HepG2 (cell line): ENCODE data around the gene SH2D3A. TPM values are rescaled to one million over a fixed set of nuclear protein-coding genes. Genes with fewer than 3 reads are reported as not detected.

Source experiments
- EEA1 ChIP-seq: sonication (generic); formaldehyde crosslinking; IDR thresholded peaks from 2 replicates; pipeline ENCODE4 v1.5.1; 2020; ENCODE audit warnings: mild to moderate bottlenecking, missing genetic modification reagents, borderline replicate concordance
- ETV5 ChIP-seq: IDR thresholded peaks from 2 replicates; pipeline ENCODE4 v1.6.1; 2018; ENCODE audit warnings: missing biosample characterization, missing genetic modification reagents, inconsistent platforms, borderline replicate concordance
- HDAC1 ChIP-seq: sonication (generic); formaldehyde crosslinking; IDR thresholded peaks from 2 replicates; pipeline ENCODE4 v1.5.1; 2020; ENCODE audit warnings: mild to moderate bottlenecking, missing genetic modification reagents
- HMGA1 ChIP-seq: sonication (generic); formaldehyde crosslinking; conservative IDR thresholded peaks from 2 replicates; pipeline ENCODE4 v1.4.0; 2020; ENCODE audit warnings: missing genetic modification reagents
- HNRNPUL1 ChIP-seq: fragments of 200-400 bp; formaldehyde crosslinking; IDR thresholded peaks from 2 replicates; pipeline ENCODE4 v1.6.1; 2017; ENCODE audit warnings: low read depth, mild to moderate bottlenecking, low read length, moderate library complexity
- KMT2A ChIP-seq: sonication (generic); formaldehyde crosslinking; IDR thresholded peaks from 2 replicates; pipeline ENCODE4 v1.4.0; 2020; ENCODE audit warnings: missing genetic modification reagents
- NFIC ChIP-seq: IDR thresholded peaks from 2 replicates; pipeline ENCODE4 v1.6.1; 2012; ENCODE audit warnings: mild to moderate bottlenecking, low read length, inconsistent platforms
- PAX8 ChIP-seq: sonication (generic); formaldehyde crosslinking; IDR thresholded peaks from 2 replicates; pipeline ENCODE4 v1.8.0; 2022; ENCODE audit warnings: mild to moderate bottlenecking, missing genetic modification reagents, borderline replicate concordance
- PITX1 ChIP-seq: sonication (generic); formaldehyde crosslinking; IDR thresholded peaks from 2 replicates; pipeline ENCODE4 v1.5.1; 2020; ENCODE audit warnings: mild to moderate bottlenecking, missing genetic modification reagents
- RFX5 ChIP-seq: IDR thresholded peaks from 2 replicates; pipeline ENCODE4 v1.6.1; 2011; ENCODE audit warnings: low read depth, low read length, improper control_type of control experiment
- SIN3A ChIP-seq: IDR thresholded peaks from 2 replicates; pipeline ENCODE4 v1.6.1; 2011; ENCODE audit warnings: low read depth, mild to moderate bottlenecking, control low read depth, low read length, borderline replicate concordance
- SMAD1 ChIP-seq: sonication (generic); formaldehyde crosslinking; IDR thresholded peaks from 2 replicates; pipeline ENCODE4 v1.4.0; 2020; ENCODE audit warnings: missing genetic modification reagents, low read depth, mild to moderate bottlenecking, borderline replicate concordance
- TBX3 ChIP-seq: fragments of 450-650 bp; IDR thresholded peaks from 2 replicates; pipeline ENCODE4 v1.6.1; 2017; ENCODE audit warnings: antibody characterized with exemption, mild to moderate bottlenecking, inconsistent platforms, borderline replicate concordance
- TFE3 ChIP-seq: IDR thresholded peaks from 2 replicates; pipeline ENCODE4 v1.6.1; 2016
- ZBTB42 ChIP-seq: sonication (generic); formaldehyde crosslinking; IDR thresholded peaks from 2 replicates; pipeline ENCODE4 v1.5.0; 2020; ENCODE audit warnings: mild to moderate bottlenecking, missing genetic modification reagents
- ZBTB43 ChIP-seq: sonication (generic); formaldehyde crosslinking; conservative IDR thresholded peaks from 2 replicates; pipeline ENCODE4 v1.4.0; 2020; ENCODE audit warnings: missing genetic modification reagents
- ZNF264 ChIP-seq: sonication (generic); formaldehyde crosslinking; IDR thresholded peaks from 2 replicates; pipeline ENCODE4 v1.4.0; 2020; ENCODE audit warnings: missing genetic modification reagents
- ZNF329 ChIP-seq: sonication (generic); formaldehyde crosslinking; IDR thresholded peaks from 2 replicates; pipeline ENCODE4 v1.9.0; 2021; ENCODE audit warnings: low read depth, mild to moderate bottlenecking, missing genetic modification reagents
- ZNF546 ChIP-seq: sonication (generic); formaldehyde crosslinking; conservative IDR thresholded peaks from 2 replicates; pipeline ENCODE4 v1.8.1; 2023; ENCODE audit warnings: mild to moderate bottlenecking, missing genetic modification reagents
- ZNF580 ChIP-seq: IDR thresholded peaks from 2 replicates; pipeline ENCODE4 v1.6.1; 2016; ENCODE audit warnings: low read depth, borderline replicate concordance
- ZNF687 ChIP-seq: sonication (generic); formaldehyde crosslinking; IDR thresholded peaks from 2 replicates; pipeline ENCODE4 v1.5.1; 2020; ENCODE audit warnings: mild to moderate bottlenecking, missing genetic modification reagents, moderate library complexity
- ZSCAN29 ChIP-seq: sonication (generic); formaldehyde crosslinking; conservative IDR thresholded peaks from 2 replicates; pipeline ENCODE4 v1.4.0; 2020; ENCODE audit warnings: mild to moderate bottlenecking, missing genetic modification reagents
- ZSCAN30 ChIP-seq: sonication (generic); formaldehyde crosslinking; IDR thresholded peaks from 2 replicates; pipeline ENCODE4 v1.5.0; 2020; ENCODE audit warnings: mild to moderate bottlenecking, missing genetic modification reagents
- polyA plus RNA-seq, 8 experiments: library from polyadenylated mRNA; depleted of rRNA in 3 of 8; stranded (reverse) in 7 of 8; unstranded in 1 of 8; fragments of >200 nt; fragmentation: Illumina TruSeq in 4 of 8; extraction: Trizol in 4 of 8; gene quantifications; 2 replicates each; pipeline versions ENCODE4 v1.2.1 to v1.2.3, GENCODE V29; 2011 to 2016; ENCODE audit warnings: low read depth in 4 of 8, missing spikeins in 1 of 8, mixed read lengths in 1 of 8; ENCODE audit not compliant: insufficient read depth in 1 of 8
- total RNA-seq, 5 experiments: library from RNA; depleted of rRNA; stranded (reverse); fragments of >200 nt; fragmentation: Illumina TruSeq; extraction: Trizol; gene quantifications; 2 replicates each; pipeline ENCODE4 v1.2.3, GENCODE V29; 2016; ENCODE audit warnings: low read depth in 1 of 5

Gene SH2D3A
- total and polyA plus RNA-seq, 2 of the 13 experiments (the other 11 are each of a cell fraction or from before 2014, with no cell fraction given): 1.0 to 2.2 TPM

GRCh38 chr19:6753178-6754031 lies 13.8 kb downstream of the SH2D3A start (continued):
- peak; percentile 94 for TF ChIP-seq ZNF687 (CRISPR knock-in tag)
- TF ChIP-seq PITX1: peak; percentile 38; the same call in 1 of the 2 replicates
- TF ChIP-seq SIN3A: peak; percentile 70; the same call in 1 of the 2 replicates
- no peak; the same call in 1 of the 2 replicates for TF ChIP-seq ZSCAN29 (CRISPR knock-in tag)
- TF ChIP-seq SMAD1 (CRISPR knock-in tag): no peak
- peak; percentile 73 for TF ChIP-seq KMT2A (CRISPR knock-in tag)
- peak; percentile 58; the same call in 1 of the 2 replicates for TF ChIP-seq ZBTB43 (CRISPR knock-in tag)
- peak; percentile 57 for TF ChIP-seq ETV5
- TF ChIP-seq HDAC1 (CRISPR knock-in tag): peak; percentile 81
- no peak for TF ChIP-seq RFX5
- no peak for TF ChIP-seq ZBTB42 (CRISPR knock-in tag)
- TF ChIP-seq ZSCAN30 (CRISPR knock-in tag): no peak
- TF ChIP-seq EEA1 (CRISPR knock-in tag): no peak
- TF ChIP-seq HNRNPUL1: no peak
- no peak for TF ChIP-seq NFIC
- peak; percentile 89 for TF ChIP-seq TBX3
- TF ChIP-seq HMGA1 (CRISPR knock-in tag): no peak
- 0 out of 2 replicates have a peak, but pooled peaks have one; percentile 22 for TF ChIP-seq ZNF546 (CRISPR knock-in tag)
- peak; percentile 77; the same call in 1 of the 2 replicates for TF ChIP-seq ZNF580 (CRISPR knock-in tag)
- peak; percentile 79; the same call in 1 of the 2 replicates for TF ChIP-seq ZNF264 (CRISPR knock-in tag)
- no peak; the same call in 1 of the 2 replicates for TF ChIP-seq PAX8 (CRISPR knock-in tag)
- no peak for TF ChIP-seq ZNF329 (CRISPR knock-in tag)
- peak; percentile 95 for TF ChIP-seq TFE3 (CRISPR knock-in tag)
